Measurements from ENCODE around the gene SYNDIG1. TPM values are rescaled to one million over a fixed set of nuclear protein-coding genes. Genes with fewer than 3 reads are reported as not detected.

SYNDIG1 gene
- total RNA-seq, 1 donor: not detected

- DNase-seq (ENCODE audit: low read depth): no peak
- no peak overlapping the region for H3K4me3 ChIP-seq (ENCODE audit: low read depth, low read length)
- TF ChIP-seq CTCF (IDR thresholded peaks at IDR 0.05; ENCODE audit: insufficient read depth, low read depth, low read length): no peak
Observed at GRCh38 chr20:24603454-24603853, 134.0 kb downstream of the SYNDIG1 start.

GRCh38 chr20:24604966-24605665, 135.7 kb downstream of the SYNDIG1 start:
- DNase-seq (ENCODE audit: low read depth): no peak
- TF ChIP-seq CTCF (IDR thresholded peaks at IDR 0.05; ENCODE audit: insufficient read depth, low read depth, low read length): no peak
- H3K4me3 ChIP-seq (ENCODE audit: low read depth, low read length): no peak overlapping the region

GRCh38 chr20:24605937-24606455, 136.6 kb downstream of the SYNDIG1 start:
- no peak for TF ChIP-seq CTCF (IDR thresholded peaks at IDR 0.05; ENCODE audit: insufficient read depth, low read depth, low read length)
- no peak for DNase-seq (ENCODE audit: low read depth)
- no peak overlapping the region for H3K4me3 ChIP-seq (ENCODE audit: low read depth, low read length)

- no peak overlapping the region for H3K4me3 ChIP-seq (ENCODE audit: low read depth, low read length)
- TF ChIP-seq CTCF (IDR thresholded peaks at IDR 0.05; ENCODE audit: insufficient read depth, low read depth, low read length): no peak
- DNase-seq (ENCODE audit: low read depth): no peak
Observed at GRCh38 chr20:24607402-24607801, 138.0 kb downstream of the SYNDIG1 start.

- H3K4me3 ChIP-seq (ENCODE audit: low read depth, low read length): no peak overlapping the region
- peak; percentile 13 for DNase-seq (ENCODE audit: low read depth)
- no peak for TF ChIP-seq CTCF (IDR thresholded peaks at IDR 0.05; ENCODE audit: insufficient read depth, low read depth, low read length)
Observed at GRCh38 chr20:24608926-24609667, 139.7 kb downstream of the SYNDIG1 start.

GRCh38 chr20:24609757-24610156, 140.3 kb downstream of the SYNDIG1 start:
- no peak for DNase-seq (ENCODE audit: low read depth)
- H3K4me3 ChIP-seq (ENCODE audit: low read depth, low read length): no peak overlapping the region

More at GRCh38 chr20:24609757-24610156, 140.3 kb downstream of the SYNDIG1 start:
- no peak for TF ChIP-seq CTCF (IDR thresholded peaks at IDR 0.05; ENCODE audit: insufficient read depth, low read depth, low read length)

Data from fibroblast of villous mesenchyme (primary cell).